ENCODE measurements around the gene ITIH3.

DNA sequence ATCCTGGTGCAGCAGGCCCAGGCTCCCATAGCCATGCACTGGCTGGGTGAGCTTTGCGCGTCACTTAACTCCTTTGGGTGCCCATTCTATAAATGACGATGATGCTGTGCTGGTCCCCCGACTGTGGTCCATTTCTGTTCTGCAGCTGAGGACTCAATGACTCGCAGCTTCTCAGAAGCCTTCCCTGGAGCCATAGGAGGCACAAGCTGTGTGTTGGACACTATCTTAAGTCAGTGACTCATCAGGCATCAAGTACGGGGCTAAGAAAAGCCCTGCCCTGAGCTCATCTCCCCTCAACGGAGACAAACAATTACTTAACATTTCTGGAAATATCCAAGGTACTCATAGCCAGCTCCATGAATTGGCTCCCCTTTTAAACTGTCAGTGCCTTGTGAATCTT lies 54.0 kb downstream of the ITIH3 start:
- TF ChIP-seq, protein P1, sequence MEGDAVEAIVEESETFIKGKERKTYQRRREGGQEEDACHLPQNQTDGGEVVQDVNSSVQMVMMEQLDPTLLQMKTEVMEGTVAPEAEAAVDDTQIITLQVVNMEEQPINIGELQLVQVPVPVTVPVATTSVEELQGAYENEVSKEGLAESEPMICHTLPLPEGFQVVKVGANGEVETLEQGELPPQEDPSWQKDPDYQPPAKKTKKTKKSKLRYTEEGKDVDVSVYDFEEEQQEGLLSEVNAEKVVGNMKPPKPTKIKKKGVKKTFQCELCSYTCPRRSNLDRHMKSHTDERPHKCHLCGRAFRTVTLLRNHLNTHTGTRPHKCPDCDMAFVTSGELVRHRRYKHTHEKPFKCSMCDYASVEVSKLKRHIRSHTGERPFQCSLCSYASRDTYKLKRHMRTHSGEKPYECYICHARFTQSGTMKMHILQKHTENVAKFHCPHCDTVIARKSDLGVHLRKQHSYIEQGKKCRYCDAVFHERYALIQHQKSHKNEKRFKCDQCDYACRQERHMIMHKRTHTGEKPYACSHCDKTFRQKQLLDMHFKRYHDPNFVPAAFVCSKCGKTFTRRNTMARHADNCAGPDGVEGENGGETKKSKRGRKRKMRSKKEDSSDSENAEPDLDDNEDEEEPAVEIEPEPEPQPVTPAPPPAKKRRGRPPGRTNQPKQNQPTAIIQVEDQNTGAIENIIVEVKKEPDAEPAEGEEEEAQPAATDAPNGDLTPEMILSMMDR (conservative IDR thresholded peaks at IDR 0.05; ENCODE audit: low read depth, low read length), result no peak
- TF ChIP-seq FOS (IDR thresholded peaks at IDR 0.05; ENCODE audit: low read depth, low read length) (peak; percentile 80), POLR2A (IDR thresholded peaks at IDR 0.05; ENCODE audit: low read depth, low read length) (no peak), BHLHE40 (IDR thresholded peaks at IDR 0.05; ENCODE audit: low read depth, low read length) (no peak), SMC3 (IDR thresholded peaks at IDR 0.05; ENCODE audit: low read depth, low read length) (no peak), CEBPB (IDR thresholded peaks at IDR 0.05; ENCODE audit: low read depth, low read length) (no peak), RAD21 (IDR thresholded peaks at IDR 0.05; ENCODE audit: low read length) (peak; percentile 3; the same call in 1 of the 2 replicates), MXI1 (IDR thresholded peaks at IDR 0.05; ENCODE audit: borderline replicate concordance, low read depth, low read length) (no peak), MAFK (IDR thresholded peaks at IDR 0.05; ENCODE audit: low read depth, low read length) (no peak), RCOR1 (IDR thresholded peaks at IDR 0.05; ENCODE audit: insufficient replicate concordance, low read length) (no peak), MAZ (IDR thresholded peaks at IDR 0.05; ENCODE audit: borderline replicate concordance, low read depth, low read length) (peak; percentile 17; the same call in 1 of the 2 replicates), CHD1 (IDR thresholded peaks at IDR 0.05; ENCODE audit: low read depth, low read length) (no peak), ELK1 (IDR thresholded peaks at IDR 0.05; ENCODE audit: borderline replicate concordance, low read depth, low read length) (no peak)
- TF ChIP-seq, protein P2, sequence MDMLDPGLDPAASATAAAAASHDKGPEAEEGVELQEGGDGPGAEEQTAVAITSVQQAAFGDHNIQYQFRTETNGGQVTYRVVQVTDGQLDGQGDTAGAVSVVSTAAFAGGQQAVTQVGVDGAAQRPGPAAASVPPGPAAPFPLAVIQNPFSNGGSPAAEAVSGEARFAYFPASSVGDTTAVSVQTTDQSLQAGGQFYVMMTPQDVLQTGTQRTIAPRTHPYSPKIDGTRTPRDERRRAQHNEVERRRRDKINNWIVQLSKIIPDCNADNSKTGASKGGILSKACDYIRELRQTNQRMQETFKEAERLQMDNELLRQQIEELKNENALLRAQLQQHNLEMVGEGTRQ (IDR thresholded peaks at IDR 0.05; ENCODE audit: low read depth, low read length), result no peak

All from IMR-90 (cell line).